Activated CD8-positive, alpha-beta memory T cell treated with anti-CD3 and anti-CD28 coated beads, Interleukin-2, amount 50 U/mL, for 48 hours (primary cell): ENCODE data around the gene GALNT12.
A peak's percentile ranks its signal among the peaks of the same experiment; 100 is the strongest.

Experiments
- DNase-seq: peaks from one replicate; pipeline ENCODE4 v3.0.0-alpha.2; 2020

The GALNT12 gene

GRCh38 chr9:98783518-98784226 is 23.8 kb upstream of the GALNT12 start:
- DNase-seq, result peak; percentile 36

GRCh38 chr9:98784831-98785806 is 22.4 kb upstream of the GALNT12 start:
- DNase-seq, result peak; percentile 32

- peak; percentile 7 for DNase-seq
These were observed 20.5 kb upstream of the GALNT12 start for GRCh38 chr9:98786750-98787510.

GRCh38 chr9:98787766-98788335 is 19.6 kb upstream of the GALNT12 start:
- DNase-seq, result peak; percentile 34

- DNase-seq, result no peak
These were observed 17.9 kb upstream of the GALNT12 start for GRCh38 chr9:98789483-98790133.

DNA sequence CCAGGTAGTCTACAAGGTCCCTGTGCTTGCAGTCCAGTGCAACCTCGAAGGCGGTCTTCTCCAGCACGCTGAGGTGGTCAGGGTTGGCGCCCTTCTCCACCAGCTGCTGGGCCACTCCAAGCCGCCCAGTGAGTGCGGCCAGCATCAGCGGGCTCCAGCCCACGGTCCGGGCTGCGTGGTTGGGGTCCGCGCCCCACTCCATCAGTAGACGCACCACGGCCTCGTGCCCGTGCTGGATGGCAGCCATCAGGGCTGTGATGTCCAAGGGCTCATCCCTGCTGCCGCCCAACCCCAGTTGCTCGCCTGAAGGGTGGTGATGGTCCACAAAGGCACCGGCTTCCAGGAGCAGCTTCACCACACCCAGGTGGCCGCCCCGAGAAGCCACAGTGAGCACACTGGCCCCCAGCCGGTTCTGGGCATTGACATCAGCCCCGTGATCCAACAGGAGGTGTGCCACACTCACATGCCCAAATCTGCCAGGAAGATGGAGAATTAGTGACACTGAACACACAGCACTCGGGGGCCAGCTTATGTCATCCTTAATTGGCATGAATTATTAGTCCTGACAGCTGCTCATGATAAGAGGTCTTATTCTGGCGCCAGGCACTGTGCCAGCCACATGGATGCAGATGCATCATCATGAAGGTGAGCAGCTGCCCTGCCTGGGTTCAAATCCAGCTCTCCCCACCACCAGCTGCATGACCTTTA is 17.2 kb upstream of the GALNT12 start:
- peak; percentile 46 for DNase-seq

- DNase-seq, result peak; percentile 89
These were observed 16.4 kb upstream of the GALNT12 start for GRCh38 chr9:98790842-98791607.

- peak; percentile 46 for DNase-seq
These were observed 15.6 kb upstream of the GALNT12 start for GRCh38 chr9:98791608-98792490.

DNA sequence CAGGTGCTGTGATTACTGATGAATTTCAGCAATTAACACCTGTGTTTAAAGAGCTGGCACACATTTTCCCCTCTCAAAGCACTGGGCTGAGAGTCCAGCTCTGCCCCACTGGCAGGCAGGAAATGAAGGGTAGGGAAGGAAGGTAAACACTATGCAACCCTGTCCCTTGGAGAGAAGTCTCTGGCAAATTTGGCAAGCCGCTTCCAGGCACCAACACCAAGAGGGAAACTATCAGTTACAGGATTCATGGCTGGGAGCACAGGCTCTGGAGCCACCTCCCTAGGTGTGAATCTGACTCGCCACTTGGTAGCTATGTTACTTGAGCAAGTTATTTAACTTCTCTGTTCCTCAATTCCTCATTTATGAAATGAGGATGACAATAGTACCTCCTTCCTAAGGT is 14.4 kb upstream of the GALNT12 start:
- peak; percentile 23 for DNase-seq

- peak; percentile 46 for DNase-seq
These were observed 12.7 kb upstream of the GALNT12 start for GRCh38 chr9:98794802-98795201.

DNA sequence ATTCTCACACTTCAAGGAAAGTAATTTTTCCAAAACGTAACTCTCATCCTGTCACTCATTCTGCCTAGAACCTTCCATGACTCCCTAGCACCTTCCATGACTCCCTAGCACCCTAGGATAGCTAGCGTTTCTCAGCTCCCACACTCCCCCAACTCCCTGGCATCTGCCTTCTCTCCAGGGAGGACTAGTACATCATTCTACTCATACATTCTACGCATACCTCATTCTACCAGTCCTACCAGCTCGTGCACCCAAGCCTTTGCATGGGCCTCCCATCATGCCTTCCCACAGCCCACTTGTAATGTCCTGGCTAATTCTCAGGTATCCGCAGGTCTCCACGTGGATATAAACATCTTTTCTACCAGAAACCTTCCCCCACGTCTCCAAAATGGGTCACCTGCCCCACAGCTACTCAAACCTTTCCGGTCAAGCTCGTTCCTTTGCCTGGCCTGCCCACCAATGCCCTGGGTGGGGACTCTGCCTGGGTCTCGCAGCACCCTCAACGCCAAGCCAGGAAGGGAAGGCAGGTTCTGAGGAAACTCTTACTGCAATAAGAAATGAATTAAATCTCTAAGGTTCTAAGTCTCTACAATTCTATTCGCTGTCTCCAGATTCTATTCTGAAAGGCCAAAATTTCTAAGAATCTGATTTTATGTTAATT is 12.0 kb upstream of the GALNT12 start:
- DNase-seq, result peak; percentile 52

DNA sequence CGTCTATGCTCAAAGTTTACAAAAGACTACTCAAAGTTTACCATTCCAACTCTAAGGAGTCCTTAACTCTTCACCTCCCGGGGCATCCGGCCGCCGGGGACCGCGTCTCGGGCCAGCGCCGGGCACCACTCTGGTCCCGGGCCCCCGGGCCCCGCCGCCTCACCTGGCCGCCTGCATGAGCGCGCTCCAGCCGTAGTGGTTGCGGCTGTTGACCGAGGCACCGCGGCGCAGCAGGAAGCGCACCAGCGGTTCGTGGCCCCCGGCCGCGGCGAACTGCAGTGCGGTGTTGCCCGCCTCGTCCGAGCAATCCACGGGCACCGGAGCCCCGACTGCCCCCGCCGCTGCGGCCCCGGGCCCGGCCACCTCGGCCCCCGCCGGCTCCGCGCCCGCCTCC is 11.5 kb upstream of the GALNT12 start:
- DNase-seq, result peak; percentile 67

GRCh38 chr9:98796364-98797101 is 10.9 kb upstream of the GALNT12 start, which contains the start of gene ANKS6:
Gene ANKS6, minus strand, starts transcription at chr9:98796555. Its CDS starts 64 bp downstream, at chr9:98796491.
- peak; percentile 96 for DNase-seq

DNA sequence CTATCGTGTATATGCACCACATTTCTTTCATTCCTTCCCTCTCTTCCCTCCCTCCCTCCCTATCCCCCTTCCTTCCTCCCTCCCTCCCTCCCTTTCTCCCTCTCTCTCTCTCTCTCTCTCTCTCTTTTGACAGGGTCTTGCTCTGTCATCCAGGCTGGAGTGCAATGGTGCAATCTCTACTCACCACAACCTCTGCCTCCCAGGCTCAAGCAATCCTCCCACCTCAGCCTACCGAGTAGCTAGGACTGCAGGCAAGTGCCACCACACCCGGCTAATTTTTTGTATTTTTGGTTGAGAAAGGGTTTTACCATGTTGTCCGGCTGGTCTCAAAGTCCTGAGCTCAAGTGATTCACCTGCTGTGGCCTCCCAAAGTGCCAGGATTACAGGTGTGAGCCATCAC is 10.0 kb upstream of the GALNT12 start:
- no peak for DNase-seq

DNA sequence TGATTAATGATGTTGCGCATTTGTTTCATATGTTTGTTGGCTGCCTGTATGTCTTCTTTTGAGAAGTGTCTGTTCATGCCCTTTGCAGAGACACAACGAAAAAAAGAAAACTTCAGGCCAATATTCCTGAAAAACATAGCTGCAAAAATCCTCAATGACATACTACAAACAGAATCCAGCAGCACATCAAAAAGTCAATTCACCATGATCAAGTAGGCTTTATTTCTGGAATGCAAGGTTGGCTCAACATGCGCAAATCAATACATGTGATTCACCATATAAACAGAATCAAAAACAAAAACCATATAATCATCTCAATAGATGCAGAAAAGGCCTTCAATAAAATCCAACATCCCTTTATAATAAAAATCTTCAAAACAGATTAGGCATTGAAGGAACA is 9.2 kb upstream of the GALNT12 start:
- no peak for DNase-seq

DNA sequence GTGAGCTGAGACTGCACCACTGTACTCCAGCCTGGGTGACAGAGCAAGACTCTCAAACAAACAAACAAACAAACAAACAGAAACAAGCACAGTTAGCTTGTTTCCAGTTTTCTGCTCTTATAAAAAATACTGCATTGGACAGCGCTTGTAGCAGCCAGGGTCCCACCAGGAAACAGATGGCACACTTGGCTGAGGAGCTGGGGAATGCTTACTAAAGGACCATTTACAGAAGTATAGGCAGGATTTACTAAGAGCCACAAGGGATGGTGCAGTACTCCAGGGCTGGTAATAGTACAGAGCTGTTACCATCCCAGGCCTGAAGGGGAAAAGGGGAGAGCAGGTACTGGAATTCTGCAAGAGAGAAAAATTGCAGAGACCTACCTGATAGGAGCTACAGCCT is 5.9 kb upstream of the GALNT12 start:
- DNase-seq, result no peak

DNA sequence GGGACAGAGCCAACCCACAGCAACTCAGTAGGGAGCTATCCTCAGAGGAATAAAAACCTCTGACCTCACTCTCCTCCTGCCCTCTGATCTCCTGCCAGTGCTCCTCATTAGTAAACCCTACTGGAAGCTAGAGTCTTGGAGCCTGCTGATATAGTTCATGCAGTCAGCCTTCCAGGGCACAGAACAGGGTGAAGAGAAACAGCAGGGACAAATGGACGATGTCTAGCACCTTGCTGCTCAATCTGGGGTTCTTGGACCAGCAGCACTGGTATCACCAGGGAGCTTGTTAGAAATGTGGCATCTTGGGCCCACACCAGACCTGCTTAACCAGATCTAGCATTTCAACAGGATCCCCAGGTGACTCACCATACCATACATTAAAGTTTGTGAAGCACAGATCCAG is 5.5 kb upstream of the GALNT12 start:
- peak; percentile 22 for DNase-seq

GRCh38 chr9:98804083-98804482 is 3.4 kb upstream of the GALNT12 start:
- no peak for DNase-seq
